ENCODE measurements around the gene C1orf35. TPM values are rescaled to one million over a fixed set of nuclear protein-coding genes. Genes with fewer than 3 reads are reported as not detected.

Gene C1orf35
- total and polyA plus RNA-seq, 9 of the 15 experiments (the other 6 are each of a cell fraction or from before 2014, with no cell fraction given), result 3.2 to 48.7 (median 12.5) TPM

DNA sequence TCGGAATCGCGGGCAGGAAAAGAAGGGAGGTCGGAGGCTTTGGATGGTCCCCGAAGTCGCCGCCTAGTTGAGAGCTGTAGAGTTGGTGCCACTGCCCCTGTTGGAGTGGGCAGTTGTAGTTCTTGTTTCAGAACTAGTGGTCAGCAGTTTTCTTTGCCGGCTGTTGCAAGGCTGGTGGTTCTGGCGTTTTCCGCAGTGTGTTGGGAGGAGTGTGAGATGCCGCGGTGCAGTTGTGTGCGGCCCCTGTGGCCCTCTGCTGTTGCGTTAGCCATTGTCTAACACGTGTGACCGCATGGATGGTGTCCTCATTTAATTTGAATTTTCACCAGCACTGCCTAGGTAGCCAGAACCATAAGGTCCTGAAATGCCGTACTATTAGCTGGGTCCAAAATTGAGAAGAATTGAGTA, 19.2 kb downstream of the C1orf35 start (continued):
- TF ChIP-seq, protein P1, sequence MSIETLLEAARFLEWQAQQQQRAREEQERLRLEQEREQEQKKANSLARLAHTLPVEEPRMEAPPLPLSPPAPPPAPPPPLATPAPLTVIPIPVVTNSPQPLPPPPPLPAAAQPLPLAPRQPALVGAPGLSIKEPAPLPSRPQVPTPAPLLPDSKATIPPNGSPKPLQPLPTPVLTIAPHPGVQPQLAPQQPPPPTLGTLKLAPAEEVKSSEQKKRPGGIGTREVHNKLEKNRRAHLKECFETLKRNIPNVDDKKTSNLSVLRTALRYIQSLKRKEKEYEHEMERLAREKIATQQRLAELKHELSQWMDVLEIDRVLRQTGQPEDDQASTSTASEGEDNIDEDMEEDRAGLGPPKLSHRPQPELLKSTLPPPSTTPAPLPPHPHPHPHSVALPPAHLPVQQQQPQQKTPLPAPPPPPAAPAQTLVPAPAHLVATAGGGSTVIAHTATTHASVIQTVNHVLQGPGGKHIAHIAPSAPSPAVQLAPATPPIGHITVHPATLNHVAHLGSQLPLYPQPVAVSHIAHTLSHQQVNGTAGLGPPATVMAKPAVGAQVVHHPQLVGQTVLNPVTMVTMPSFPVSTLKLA (conservative IDR thresholded peaks at IDR 0.05), result peak; percentile 58 to 70
- TF ChIP-seq TEAD1 (CRISPR knock-in tag; IDR thresholded peaks at IDR 0.05), result 0 out of 4 replicates have a peak, but pooled peaks of 1 of the 2 experiments have one; percentile 48
- 0 out of 4 replicates have a peak, but pooled peaks of 1 of the 2 experiments have one; percentile 2 for TF ChIP-seq NRF1 (conservative IDR thresholded peaks at IDR 0.05 in 1 of 2, IDR thresholded peaks at IDR 0.05 in 1 of 2)
- TF ChIP-seq MYC (IDR thresholded peaks at IDR 0.05; ENCODE audit: low read depth, low read length), result peak; percentile 52; the same call in 1 of the 2 replicates
- TF ChIP-seq MYC (CRISPR knock-in tag; IDR thresholded peaks at IDR 0.05; ENCODE audit: borderline replicate concordance, low read depth), result peak; percentile 80; the same call in 1 of the 2 replicates
- 0 out of 2 replicates have a peak, but pooled peaks have one; percentile 42 for TF ChIP-seq NR4A1 (CRISPR knock-in tag; IDR thresholded peaks at IDR 0.05)
- no peak for TF ChIP-seq NR4A1 (tag; IDR thresholded peaks at IDR 0.05)
- peak; percentile 65 for TF ChIP-seq EP400 (IDR thresholded peaks at IDR 0.05)
- TF ChIP-seq SMARCE1 (IDR thresholded peaks at IDR 0.05), result peak; percentile 35; the same call in 1 of the 2 replicates
- 0 out of 2 replicates have a peak, but pooled peaks have one; percentile 6 for TF ChIP-seq SMARCA5 (IDR thresholded peaks at IDR 0.05)
- 0 out of 4 replicates have a peak, but pooled peaks of 1 of the 2 experiments have one; percentile 25 for TF ChIP-seq MAZ (CRISPR knock-in tag; conservative IDR thresholded peaks at IDR 0.05 in 1 of 2, IDR thresholded peaks at IDR 0.05 in 1 of 2)
- no peak for TF ChIP-seq HOXB6 (CRISPR knock-in tag; IDR thresholded peaks at IDR 0.05; ENCODE audit: borderline replicate concordance)
- TF ChIP-seq, protein P2, sequence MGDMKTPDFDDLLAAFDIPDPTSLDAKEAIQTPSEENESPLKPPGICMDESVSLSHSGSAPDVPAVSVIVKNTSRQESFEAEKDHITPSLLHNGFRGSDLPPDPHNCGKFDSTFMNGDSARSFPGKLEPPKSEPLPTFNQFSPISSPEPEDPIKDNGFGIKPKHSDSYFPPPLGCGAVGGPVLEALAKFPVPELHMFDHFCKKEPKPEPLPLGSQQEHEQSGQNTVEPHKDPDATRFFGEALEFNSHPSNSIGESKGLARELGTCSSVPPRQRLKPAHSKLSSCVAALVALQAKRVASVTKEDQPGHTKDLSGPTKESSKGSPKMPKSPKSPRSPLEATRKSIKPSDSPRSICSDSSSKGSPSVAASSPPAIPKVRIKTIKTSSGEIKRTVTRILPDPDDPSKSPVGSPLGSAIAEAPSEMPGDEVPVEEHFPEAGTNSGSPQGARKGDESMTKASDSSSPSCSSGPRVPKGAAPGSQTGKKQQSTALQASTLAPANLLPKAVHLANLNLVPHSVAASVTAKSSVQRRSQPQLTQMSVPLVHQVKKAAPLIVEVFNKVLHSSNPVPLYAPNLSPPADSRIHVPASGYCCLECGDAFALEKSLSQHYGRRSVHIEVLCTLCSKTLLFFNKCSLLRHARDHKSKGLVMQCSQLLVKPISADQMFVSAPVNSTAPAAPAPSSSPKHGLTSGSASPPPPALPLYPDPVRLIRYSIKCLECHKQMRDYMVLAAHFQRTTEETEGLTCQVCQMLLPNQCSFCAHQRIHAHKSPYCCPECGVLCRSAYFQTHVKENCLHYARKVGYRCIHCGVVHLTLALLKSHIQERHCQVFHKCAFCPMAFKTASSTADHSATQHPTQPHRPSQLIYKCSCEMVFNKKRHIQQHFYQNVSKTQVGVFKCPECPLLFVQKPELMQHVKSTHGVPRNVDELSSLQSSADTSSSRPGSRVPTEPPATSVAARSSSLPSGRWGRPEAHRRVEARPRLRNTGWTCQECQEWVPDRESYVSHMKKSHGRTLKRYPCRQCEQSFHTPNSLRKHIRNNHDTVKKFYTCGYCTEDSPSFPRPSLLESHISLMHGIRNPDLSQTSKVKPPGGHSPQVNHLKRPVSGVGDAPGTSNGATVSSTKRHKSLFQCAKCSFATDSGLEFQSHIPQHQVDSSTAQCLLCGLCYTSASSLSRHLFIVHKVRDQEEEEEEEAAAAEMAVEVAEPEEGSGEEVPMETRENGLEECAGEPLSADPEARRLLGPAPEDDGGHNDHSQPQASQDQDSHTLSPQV (IDR thresholded peaks at IDR 0.05), result 0 out of 2 replicates have a peak, but pooled peaks have one; percentile 30
- TF ChIP-seq, protein P3, sequence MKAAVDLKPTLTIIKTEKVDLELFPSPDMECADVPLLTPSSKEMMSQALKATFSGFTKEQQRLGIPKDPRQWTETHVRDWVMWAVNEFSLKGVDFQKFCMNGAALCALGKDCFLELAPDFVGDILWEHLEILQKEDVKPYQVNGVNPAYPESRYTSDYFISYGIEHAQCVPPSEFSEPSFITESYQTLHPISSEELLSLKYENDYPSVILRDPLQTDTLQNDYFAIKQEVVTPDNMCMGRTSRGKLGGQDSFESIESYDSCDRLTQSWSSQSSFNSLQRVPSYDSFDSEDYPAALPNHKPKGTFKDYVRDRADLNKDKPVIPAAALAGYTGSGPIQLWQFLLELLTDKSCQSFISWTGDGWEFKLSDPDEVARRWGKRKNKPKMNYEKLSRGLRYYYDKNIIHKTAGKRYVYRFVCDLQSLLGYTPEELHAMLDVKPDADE (conservative IDR thresholded peaks at IDR 0.05; ENCODE audit: control insufficient read depth, low read depth, low read length), result 0 out of 2 replicates have a peak, but pooled peaks have one; percentile 40
